ENCODE results near the gene HEATR9.

The HEATR9 gene

GRCh38 chr17:35864853-35865252 lies 3.8 kb downstream of the HEATR9 start:
- DNase-seq (ENCODE audit: low spot score): no peak

- no peak for DNase-seq (ENCODE audit: low spot score)
Observed at GRCh38 chr17:35856603-35857002, 12.1 kb downstream of the HEATR9 start.

- DNase-seq (ENCODE audit: low spot score): no peak
Observed at GRCh38 chr17:35855965-35856364, 12.7 kb downstream of the HEATR9 start.

GRCh38 chr17:35849469-35850348 lies 19.0 kb downstream of the HEATR9 start:
- DNase-seq (ENCODE audit: low spot score): peak; percentile 64

- no peak for DNase-seq (ENCODE audit: low spot score)
Observed at GRCh38 chr17:35847633-35848373, 20.9 kb downstream of the HEATR9 start.

- DNase-seq (ENCODE audit: low spot score): no peak
Observed at GRCh38 chr17:35847006-35847405, 21.7 kb downstream of the HEATR9 start.

GRCh38 chr17:35846055-35846809 lies 22.5 kb downstream of the HEATR9 start:
- no peak for DNase-seq (ENCODE audit: low spot score)

- no peak for DNase-seq (ENCODE audit: low spot score)
Observed at GRCh38 chr17:35844547-35844946, 24.1 kb downstream of the HEATR9 start.

- no peak for DNase-seq (ENCODE audit: low spot score)
Observed at GRCh38 chr17:35843698-35844097, 25.0 kb downstream of the HEATR9 start.

GRCh38 chr17:35842239-35842638 lies 26.5 kb downstream of the HEATR9 start:
- no peak for DNase-seq (ENCODE audit: low spot score)

- DNase-seq (ENCODE audit: low spot score): no peak
Observed at GRCh38 chr17:35841505-35841904, 27.2 kb downstream of the HEATR9 start.

- no peak for DNase-seq (ENCODE audit: low spot score)
Observed at GRCh38 chr17:35841101-35841500, 27.6 kb downstream of the HEATR9 start.

GRCh38 chr17:35825206-35825605 lies 43.5 kb downstream of the HEATR9 start:
- DNase-seq (ENCODE audit: low spot score): no peak

- no peak for DNase-seq (ENCODE audit: low spot score)
Observed at GRCh38 chr17:35821308-35821707, 47.4 kb downstream of the HEATR9 start.

- DNase-seq (ENCODE audit: low spot score): no peak
Observed at GRCh38 chr17:35819455-35819854, 49.2 kb downstream of the HEATR9 start.

- DNase-seq (ENCODE audit: low spot score): no peak
Observed at GRCh38 chr17:35817196-35817595, 51.5 kb downstream of the HEATR9 start.

- no peak for DNase-seq (ENCODE audit: low spot score)
Observed at GRCh38 chr17:35816723-35817122, 52.0 kb downstream of the HEATR9 start.

- no peak for DNase-seq (ENCODE audit: low spot score)
Observed at GRCh38 chr17:35812456-35812855, 56.2 kb downstream of the HEATR9 start.

- no peak for DNase-seq (ENCODE audit: low spot score)
Observed at GRCh38 chr17:35811759-35812158, 56.9 kb downstream of the HEATR9 start.

GRCh38 chr17:35809855-35810461 lies 58.7 kb downstream of the HEATR9 start:
- peak; percentile 41 for DNase-seq (ENCODE audit: low spot score)

- peak; percentile 97 for DNase-seq (ENCODE audit: low spot score)
Observed at GRCh38 chr17:35808962-35809854, 59.5 kb downstream of the HEATR9 start, which contains the start of gene TAF15. TSS of gene TAF15 (plus strand) at chr17:35809484. CDS start at chr17:35809570, 86 bp downstream.
